Renal cortex interstitium (tissue), 11 donors: ENCODE data around the gene DLGAP1. TPM values are rescaled to one million over a fixed set of nuclear protein-coding genes. Genes with fewer than 3 reads are reported as not detected.
"Not testable (repeated sequence)": the region's sequence is repeated elsewhere in the genome, so short reads cannot be mapped to it uniquely, and the experiment has no call there.

Experiments
- DNase-seq, 11 donors: peaks; one replicate each; pipeline ENCODE4 v3.0.0-alpha.2; 2013; ENCODE audit warnings: low read depth in 9 of 11, low spot score in 4 of 11; ENCODE audit errors: extremely low read depth in 1 of 11
- polyA plus RNA-seq, 3 donors: library from polyadenylated mRNA; unstranded; fragments of 120-200 nt; gene quantifications; one replicate each; pipeline ENCODE4 v1.2.1, GENCODE V29; 2013; ENCODE audit not compliant: insufficient read length in 3 of 3

The DLGAP1 gene
- polyA plus RNA-seq, 3 donors: 4.6 to 6.1 (median 5.9) TPM

GRCh38 chr18:3624935-3625741 is 830.0 kb downstream of the DLGAP1 start:
- DNase-seq: no peak

- no peak for DNase-seq
Observed at GRCh38 chr18:3624546-3624934, 830.6 kb downstream of the DLGAP1 start.

GRCh38 chr18:3623769-3624545 is 831.1 kb downstream of the DLGAP1 start:
- peak in 5 of 11 donors; percentile 53 to 75 (median 71) for DNase-seq

- DNase-seq: no peak
Observed at GRCh38 chr18:3620146-3621119, 834.7 kb downstream of the DLGAP1 start.

GRCh38 chr18:3619746-3620145 is 835.4 kb downstream of the DLGAP1 start:
- DNase-seq: no peak

GRCh38 chr18:3619222-3619621 is 835.9 kb downstream of the DLGAP1 start:
- no peak for DNase-seq

- DNase-seq: no peak
Observed at GRCh38 chr18:3616744-3617143, 838.4 kb downstream of the DLGAP1 start.

GRCh38 chr18:3616142-3616541 is 839.0 kb downstream of the DLGAP1 start:
- no peak for DNase-seq

- DNase-seq: no peak
Observed at GRCh38 chr18:3615374-3615985, 839.6 kb downstream of the DLGAP1 start.

GRCh38 chr18:3612315-3612714 is 842.8 kb downstream of the DLGAP1 start:
- DNase-seq: no peak

GRCh38 chr18:3611313-3612090 is 843.6 kb downstream of the DLGAP1 start:
- DNase-seq: no peak

- no peak for DNase-seq
Observed at GRCh38 chr18:3610813-3611212, 844.3 kb downstream of the DLGAP1 start.

- DNase-seq: no peak
Observed at GRCh38 chr18:3610188-3610708, 844.9 kb downstream of the DLGAP1 start.

- no peak for DNase-seq
Observed at GRCh38 chr18:3608488-3608887, 846.6 kb downstream of the DLGAP1 start.

- DNase-seq: not testable (repeated sequence)
Observed at GRCh38 chr18:3608099-3608453, 847.0 kb downstream of the DLGAP1 start.

GRCh38 chr18:3607309-3608098 is 847.6 kb downstream of the DLGAP1 start:
- no peak for DNase-seq

GRCh38 chr18:3606863-3607262 is 848.2 kb downstream of the DLGAP1 start:
- DNase-seq: not testable (repeated sequence)
